ENCODE results near the gene DLGAP1. TPM values are rescaled to one million over a fixed set of nuclear protein-coding genes. Genes with fewer than 3 reads are reported as not detected.

The DLGAP1 gene
- total RNA-seq, 2 experiments from 2014 or later = not detected

- no peaks in the 10 kb centered on the region for H3K27me3 Mint-ChIP-seq
- H3K9me3 Mint-ChIP-seq = peaks cover 1% of the 10 kb centered on the region
- POLR2A ChIA-PET = no interaction called here
- DNase-seq (no peak), ATAC-seq (ENCODE audit: low read depth) (no peak)
- no peaks in the 10 kb centered on the region for H3K4me1 Mint-ChIP-seq
- H3K4me3 Mint-ChIP-seq = no peak overlapping the region
- H3K36me3 Mint-ChIP-seq = no peaks in the 10 kb centered on the region
- H3K27ac Mint-ChIP-seq = no peak overlapping the region
Observed at GRCh38 chr18:4196351-4196750, 258.8 kb downstream of the DLGAP1 start.

GRCh38 chr18:4193086-4193485, 262.0 kb downstream of the DLGAP1 start:
- Mint-ChIP-seq H3K9me3 (no peaks in the 10 kb centered on the region), H3K27me3 (no peaks in the 10 kb centered on the region), H3K36me3 (no peaks in the 10 kb centered on the region), H3K4me1 (no peaks in the 10 kb centered on the region), H3K27ac (no peak overlapping the region), H3K4me3 (no peak overlapping the region)
- POLR2A ChIA-PET = no interaction called here
- DNase-seq = no peak
- no peak for ATAC-seq (ENCODE audit: low read depth)

- Mint-ChIP-seq H3K4me1 (no peaks in the 10 kb centered on the region), H3K4me3 (no peak overlapping the region), H3K36me3 (no peaks in the 10 kb centered on the region), H3K9me3 (no peaks in the 10 kb centered on the region), H3K27me3 (no peaks in the 10 kb centered on the region), H3K27ac (no peak overlapping the region)
- POLR2A ChIA-PET = no interaction called here
- DNase-seq = no peak
- no peak for ATAC-seq (ENCODE audit: low read depth)
Observed at GRCh38 chr18:4181882-4182568, 273.1 kb downstream of the DLGAP1 start.

GRCh38 chr18:4181086-4181485, 274.0 kb downstream of the DLGAP1 start:
- H3K27me3 Mint-ChIP-seq = no peaks in the 10 kb centered on the region
- DNase-seq (no peak), ATAC-seq (ENCODE audit: low read depth) (no peak)
- H3K9me3 Mint-ChIP-seq = no peaks in the 10 kb centered on the region
- no peaks in the 10 kb centered on the region for H3K36me3 Mint-ChIP-seq
- POLR2A ChIA-PET = no interaction called here
- no peaks in the 10 kb centered on the region for H3K4me1 Mint-ChIP-seq
- no peak overlapping the region for H3K27ac Mint-ChIP-seq
- H3K4me3 Mint-ChIP-seq = no peak overlapping the region

GRCh38 chr18:4172196-4173100, 282.7 kb downstream of the DLGAP1 start:
- peaks cover 2% of the 10 kb centered on the region for H3K9me3 Mint-ChIP-seq
- H3K27ac Mint-ChIP-seq = no peak overlapping the region
- no peaks in the 10 kb centered on the region for H3K36me3 Mint-ChIP-seq
- ATAC-seq (ENCODE audit: low read depth) (no peak), DNase-seq (no peak)
- no peaks in the 10 kb centered on the region for H3K27me3 Mint-ChIP-seq
- no peaks in the 10 kb centered on the region for H3K4me1 Mint-ChIP-seq
- H3K4me3 Mint-ChIP-seq = no peak overlapping the region
- POLR2A ChIA-PET = no interaction called here

- H3K27ac Mint-ChIP-seq = no peak overlapping the region
- H3K4me1 Mint-ChIP-seq = no peaks in the 10 kb centered on the region
- no peaks in the 10 kb centered on the region for H3K27me3 Mint-ChIP-seq
- DNase-seq (no peak), ATAC-seq (ENCODE audit: low read depth) (no peak)
- POLR2A ChIA-PET = no interaction called here
- no peaks in the 10 kb centered on the region for H3K9me3 Mint-ChIP-seq
- no peaks in the 10 kb centered on the region for H3K36me3 Mint-ChIP-seq
- no peak overlapping the region for H3K4me3 Mint-ChIP-seq
Observed at GRCh38 chr18:4157352-4157751, 297.8 kb downstream of the DLGAP1 start.

GRCh38 chr18:4146797-4147196, 308.3 kb downstream of the DLGAP1 start:
- Mint-ChIP-seq H3K27ac (no peak overlapping the region), H3K4me1 (no peaks in the 10 kb centered on the region), H3K4me3 (no peak overlapping the region), H3K9me3 (peaks cover 1% of the 10 kb centered on the region), H3K36me3 (no peaks in the 10 kb centered on the region), H3K27me3 (no peaks in the 10 kb centered on the region)
- POLR2A ChIA-PET = no interaction called here
- no peak for ATAC-seq (ENCODE audit: low read depth)
- no peak for DNase-seq

GRCh38 chr18:4144201-4144600, 310.9 kb downstream of the DLGAP1 start:
- H3K36me3 Mint-ChIP-seq = no peaks in the 10 kb centered on the region
- H3K9me3 Mint-ChIP-seq = peaks cover 1% of the 10 kb centered on the region
- H3K27me3 Mint-ChIP-seq = no peaks in the 10 kb centered on the region
- DNase-seq = no peak
- POLR2A ChIA-PET = no interaction called here
- H3K4me3 Mint-ChIP-seq = no peak overlapping the region
- no peak overlapping the region for H3K27ac Mint-ChIP-seq
- H3K4me1 Mint-ChIP-seq = no peaks in the 10 kb centered on the region
- ATAC-seq (ENCODE audit: low read depth) = no peak

GRCh38 chr18:4143585-4143984, 311.5 kb downstream of the DLGAP1 start:
- no peak overlapping the region for H3K4me3 Mint-ChIP-seq
- no peak for DNase-seq
- H3K27ac Mint-ChIP-seq = no peak overlapping the region
- H3K36me3 Mint-ChIP-seq = no peaks in the 10 kb centered on the region
- no peaks in the 10 kb centered on the region for H3K4me1 Mint-ChIP-seq
- H3K9me3 Mint-ChIP-seq = peaks cover 1% of the 10 kb centered on the region
- POLR2A ChIA-PET = no interaction called here
- ATAC-seq (ENCODE audit: low read depth) = no peak
- no peaks in the 10 kb centered on the region for H3K27me3 Mint-ChIP-seq

- DNase-seq (no peak), ATAC-seq (ENCODE audit: low read depth) (no peak)
- H3K4me1 Mint-ChIP-seq = no peaks in the 10 kb centered on the region
- peaks cover 1% of the 10 kb centered on the region for H3K9me3 Mint-ChIP-seq
- H3K27me3 Mint-ChIP-seq = no peaks in the 10 kb centered on the region
- H3K4me3 Mint-ChIP-seq = no peak overlapping the region
- POLR2A ChIA-PET = no interaction called here
- H3K27ac Mint-ChIP-seq = no peak overlapping the region
- no peaks in the 10 kb centered on the region for H3K36me3 Mint-ChIP-seq
Observed at GRCh38 chr18:4142876-4143275, 312.2 kb downstream of the DLGAP1 start.

GRCh38 chr18:4134700-4135099, 320.4 kb downstream of the DLGAP1 start:
- DNase-seq = no peak
- H3K9me3 Mint-ChIP-seq = peaks cover 2% of the 10 kb centered on the region
- no peak overlapping the region for H3K27ac Mint-ChIP-seq
- POLR2A ChIA-PET = no interaction called here
- no peak overlapping the region for H3K4me3 Mint-ChIP-seq
- H3K4me1 Mint-ChIP-seq = no peaks in the 10 kb centered on the region
- no peaks in the 10 kb centered on the region for H3K27me3 Mint-ChIP-seq
- no peaks in the 10 kb centered on the region for H3K36me3 Mint-ChIP-seq
- ATAC-seq (ENCODE audit: low read depth) = no peak

GRCh38 chr18:4130734-4131719, 324.1 kb downstream of the DLGAP1 start:
- Mint-ChIP-seq H3K27me3 (no peaks in the 10 kb centered on the region), H3K36me3 (no peaks in the 10 kb centered on the region), H3K4me1 (no peaks in the 10 kb centered on the region), H3K4me3 (no peak overlapping the region), H3K9me3 (no peaks in the 10 kb centered on the region), H3K27ac (no peak overlapping the region)
- DNase-seq = no peak
- ATAC-seq (ENCODE audit: low read depth) = no peak
- POLR2A ChIA-PET = interaction anchor here (0.5 kb wide), 1 partner anchor 173 kb away, joined by 3 read pairs; no protein-coding TSS in a partner anchor

GRCh38 chr18:4126939-4127338, 328.2 kb downstream of the DLGAP1 start:
- POLR2A ChIA-PET = no interaction called here
- H3K27me3 Mint-ChIP-seq = no peaks in the 10 kb centered on the region
- no peaks in the 10 kb centered on the region for H3K36me3 Mint-ChIP-seq
- DNase-seq (no peak), ATAC-seq (ENCODE audit: low read depth) (no peak)
- no peaks in the 10 kb centered on the region for H3K4me1 Mint-ChIP-seq
- H3K27ac Mint-ChIP-seq = no peak overlapping the region
- no peaks in the 10 kb centered on the region for H3K9me3 Mint-ChIP-seq
- no peak overlapping the region for H3K4me3 Mint-ChIP-seq
